Hepatocyte (in vitro differentiated cells): ENCODE data around the gene LRRK1. TPM values are rescaled to one million over a fixed set of nuclear protein-coding genes. Genes with fewer than 3 reads are reported as not detected.

ENCODE experiments used
- DNase-seq: peaks from one replicate; pipeline ENCODE4 v3.0.0-alpha.2; 2016; ENCODE audit warnings: low spot score
- H2AFZ ChIP-seq: fragments of 200-600 bp; sonication (generic); 2 replicates; pipeline ENCODE4 v1.6.0; 2016; ENCODE audit warnings: antibody characterized with exemption, mild to moderate bottlenecking
- H3K27ac ChIP-seq: fragments of 200-600 bp; sonication (generic); 2 replicates; pipeline ENCODE4 v1.5.1; 2016; ENCODE audit warnings: mild to moderate bottlenecking
- H3K27me3 ChIP-seq: fragments of 200-600 bp; sonication (generic); 2 replicates; pipeline ENCODE4 v1.6.1; 2016
- H3K36me3 ChIP-seq: fragments of 200-600 bp; sonication (generic); replicated peaks from 2 replicates; pipeline ENCODE4 v1.5.1; 2016; ENCODE audit warnings: low read depth; ENCODE audit not compliant: insufficient read depth
- H3K4me1 ChIP-seq: fragments of 200-600 bp; sonication (generic); 2 replicates; pipeline ENCODE4 v1.5.1; 2016; ENCODE audit warnings: mild to moderate bottlenecking, moderate library complexity; ENCODE audit not compliant: insufficient read depth
- H3K4me2 ChIP-seq: fragments of 200-600 bp; sonication (generic); 2 replicates; pipeline ENCODE4 v1.6.0; 2016
- H3K4me3 ChIP-seq: fragments of 200-600 bp; sonication (generic); 2 replicates; pipeline ENCODE4 v1.5.1; 2016; ENCODE audit warnings: mild to moderate bottlenecking
- H3K79me2 ChIP-seq: fragments of 200-600 bp; sonication (generic); 2 replicates; pipeline ENCODE4 v1.6.0; 2017; ENCODE audit warnings: mild to moderate bottlenecking
- H3K9me2 ChIP-seq: fragments of 200-600 bp; sonication (generic); replicated peaks from 2 replicates; pipeline ENCODE4 v1.6.0; 2017; ENCODE audit warnings: mild to moderate bottlenecking; ENCODE audit not compliant: insufficient read depth
- H3K9me3 ChIP-seq: fragments of 200-600 bp; sonication (generic); 2 replicates; pipeline ENCODE4 v1.5.1; 2016; ENCODE audit warnings: low read depth, mild to moderate bottlenecking
- H4K20me1 ChIP-seq: fragments of 200-600 bp; sonication (generic); 2 replicates; pipeline ENCODE4 v1.6.0; 2016; ENCODE audit warnings: mild to moderate bottlenecking; ENCODE audit not compliant: insufficient read depth, poor library complexity, severe bottlenecking
- EZH2 ChIP-seq: fragments of 200-600 bp; sonication (generic); IDR thresholded peaks from 2 replicates; pipeline ENCODE4 v1.6.1; 2016; ENCODE audit warnings: antibody characterized with exemption, mild to moderate bottlenecking, borderline replicate concordance
- EZH2phosphoT487 ChIP-seq: fragments of 200-600 bp; sonication (generic); IDR thresholded peaks from one replicate; pipeline ENCODE4 v1.6.1; 2018; ENCODE audit warnings: antibody characterized with exemption, mild to moderate bottlenecking, low read depth, moderate library complexity; ENCODE audit not compliant: unreplicated experiment, severe bottlenecking
- WGBS: methylation state at CpG from one replicate; pipeline ENCODE4 v1.1.6; 2016; ENCODE audit warnings: low lambda C conversion rate; ENCODE audit errors: missing lambda C conversion rate; 5-methylcytosine and 5-hydroxymethylcytosine counted together
- polyA plus RNA-seq: library from polyadenylated mRNA; unstranded; fragments of >200 nt; fragmentation: Nextera tagmentation; extraction: Ambion mirVana; gene quantifications from 2 replicates; pipeline ENCODE4 v1.2.1, GENCODE V29; 2016
- total RNA-seq: library from RNA; depleted of rRNA; stranded (reverse); fragments of >200 nt; gene quantifications from 2 replicates; pipeline ENCODE4 v1.2.3, GENCODE V29; 2014
- TF ChIP-seq, protein P1 (sequence below): fragments of 200-600 bp; sonication (generic); IDR thresholded peaks from 2 replicates; pipeline ENCODE4 v1.5.1; 2016; ENCODE audit warnings: antibody characterized with exemption, mild to moderate bottlenecking; ENCODE audit not compliant: poor library complexity

LRRK1 gene
- total and polyA plus RNA-seq, 2 experiments from 2014 or later = 2.1 TPM

- Histone ChIP-seq H3K9me3 (no peaks in the 10 kb centered on the region), H3K27me3 (peaks cover 43% of the 10 kb centered on the region), H3K9me2 (no peaks in the 10 kb centered on the region), H3K4me1 (peaks cover 6% of the 10 kb centered on the region), H2AFZ (peak overlapping the region; percentile 93), H3K27ac (peak overlapping the region; percentile 31), H3K36me3 (no peaks in the 10 kb centered on the region), H4K20me1 (no peaks in the 10 kb centered on the region), H3K4me3 (peak overlapping the region; percentile 57), H3K79me2 (no peaks in the 10 kb centered on the region), H3K4me2 (peak overlapping the region; percentile 98)
- WGBS = 3% methylated on average over 41 of the region's 42 CpGs
- DNase-seq = peak; percentile 89
- no peak for TF ChIP-seq EZH2
- TF ChIP-seq, protein P1, sequence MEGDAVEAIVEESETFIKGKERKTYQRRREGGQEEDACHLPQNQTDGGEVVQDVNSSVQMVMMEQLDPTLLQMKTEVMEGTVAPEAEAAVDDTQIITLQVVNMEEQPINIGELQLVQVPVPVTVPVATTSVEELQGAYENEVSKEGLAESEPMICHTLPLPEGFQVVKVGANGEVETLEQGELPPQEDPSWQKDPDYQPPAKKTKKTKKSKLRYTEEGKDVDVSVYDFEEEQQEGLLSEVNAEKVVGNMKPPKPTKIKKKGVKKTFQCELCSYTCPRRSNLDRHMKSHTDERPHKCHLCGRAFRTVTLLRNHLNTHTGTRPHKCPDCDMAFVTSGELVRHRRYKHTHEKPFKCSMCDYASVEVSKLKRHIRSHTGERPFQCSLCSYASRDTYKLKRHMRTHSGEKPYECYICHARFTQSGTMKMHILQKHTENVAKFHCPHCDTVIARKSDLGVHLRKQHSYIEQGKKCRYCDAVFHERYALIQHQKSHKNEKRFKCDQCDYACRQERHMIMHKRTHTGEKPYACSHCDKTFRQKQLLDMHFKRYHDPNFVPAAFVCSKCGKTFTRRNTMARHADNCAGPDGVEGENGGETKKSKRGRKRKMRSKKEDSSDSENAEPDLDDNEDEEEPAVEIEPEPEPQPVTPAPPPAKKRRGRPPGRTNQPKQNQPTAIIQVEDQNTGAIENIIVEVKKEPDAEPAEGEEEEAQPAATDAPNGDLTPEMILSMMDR = peak; percentile 81
- TF ChIP-seq EZH2phosphoT487 = no peak
Measured at GRCh38 chr15:100918034-100918689, 995 bp upstream of the LRRK1 start.

DNA sequence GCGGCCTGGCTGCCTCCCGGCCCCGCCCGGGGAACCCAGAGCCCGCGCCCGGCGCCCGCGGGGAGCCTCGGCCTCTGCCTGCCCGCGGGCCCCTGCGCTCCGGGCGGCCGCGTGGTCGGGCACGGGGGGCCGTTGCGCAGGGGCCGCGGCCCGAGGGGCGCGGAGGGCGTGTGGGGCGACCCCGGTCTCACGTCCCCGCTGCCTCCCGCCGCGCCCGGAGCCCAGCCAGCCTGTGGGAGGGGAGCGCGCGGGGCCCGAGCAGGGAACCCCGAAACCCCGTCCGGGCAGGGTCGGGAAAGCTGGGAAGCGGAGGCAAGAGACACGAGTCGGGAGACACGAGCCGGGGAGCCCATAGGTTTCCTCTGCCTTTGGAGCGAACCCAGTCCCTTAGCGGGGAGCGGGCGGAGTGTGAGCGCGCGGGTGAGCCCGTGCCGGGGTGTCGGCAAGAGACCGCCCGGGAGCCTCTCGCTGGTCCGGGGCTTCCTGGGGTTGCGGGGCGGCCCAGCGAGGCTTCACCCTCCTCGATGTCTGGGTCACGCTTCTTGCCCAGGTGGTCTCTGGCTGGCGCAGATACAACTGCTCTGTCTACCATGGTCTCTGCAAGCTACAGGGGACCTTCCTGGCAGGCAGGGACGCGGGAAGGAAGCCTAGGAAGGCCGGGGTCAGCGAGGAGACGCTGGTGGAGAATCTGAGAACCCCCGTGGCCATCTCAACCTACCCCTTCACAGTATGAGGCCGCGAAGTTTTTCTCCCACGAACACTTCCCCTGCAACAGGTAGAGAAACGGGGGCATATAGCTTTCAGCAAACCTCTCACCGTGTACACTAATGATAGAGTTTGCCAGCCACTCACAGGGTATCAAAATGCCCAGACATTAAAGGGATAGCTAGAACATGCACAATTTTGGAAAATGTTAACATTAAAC, 586 bp downstream of the LRRK1 start:
- Histone ChIP-seq H3K27me3 (peaks cover 43% of the 10 kb centered on the region), H3K79me2 (no peaks in the 10 kb centered on the region), H3K36me3 (no peaks in the 10 kb centered on the region), H3K4me2 (peak overlapping the region; percentile 94), H3K4me3 (peak overlapping the region; percentile 77), H3K27ac (no peak overlapping the region), H2AFZ (peak overlapping the region; percentile 52), H3K9me3 (no peaks in the 10 kb centered on the region), H4K20me1 (no peaks in the 10 kb centered on the region), H3K4me1 (peaks cover 6% of the 10 kb centered on the region), H3K9me2 (no peaks in the 10 kb centered on the region)
- 5% methylated on average over 59 of the region's 80 CpGs for WGBS
- TF ChIP-seq EZH2phosphoT487 = no peak
- TF ChIP-seq EZH2 = peak; percentile 36
- peak; percentile 29 for DNase-seq

DNA sequence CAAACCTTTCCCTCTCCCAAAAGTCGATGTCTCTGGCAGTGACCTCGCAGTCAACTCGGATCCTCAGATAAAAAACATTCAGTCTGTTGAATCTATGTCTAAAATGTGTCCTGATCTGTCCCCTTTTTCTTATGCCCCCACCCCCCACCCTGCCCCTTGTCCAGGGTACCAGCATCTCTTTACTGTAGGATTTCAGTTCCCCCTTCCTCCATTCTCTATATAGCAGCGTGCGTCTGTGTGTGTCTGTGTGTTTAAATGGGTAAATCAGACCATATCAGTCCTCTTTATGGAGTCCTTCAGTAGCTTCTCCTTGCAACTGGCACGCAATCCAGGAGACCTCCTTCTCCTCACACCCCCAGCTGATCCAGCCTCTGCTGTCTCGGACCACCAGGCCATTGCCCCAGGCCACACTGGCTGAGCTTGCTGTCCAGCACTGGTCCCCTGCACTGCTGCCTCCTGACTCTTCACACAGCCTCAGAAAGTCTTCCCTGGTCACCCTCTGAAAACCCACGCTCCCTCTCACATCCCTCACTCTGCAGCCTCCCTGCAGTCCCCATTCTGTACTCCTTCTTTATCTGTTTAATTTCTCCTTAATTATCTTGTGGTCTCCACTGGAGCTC, 1.5 kb downstream of the LRRK1 start:
- no peak overlapping the region for H3K4me3 ChIP-seq
- no peak overlapping the region for H3K27ac ChIP-seq
- H3K9me3 ChIP-seq = no peaks in the 10 kb centered on the region
- peaks cover 43% of the 10 kb centered on the region for H3K27me3 ChIP-seq
- 80% methylated on average over 8 of the region's 8 CpGs for WGBS
- no peak for TF ChIP-seq EZH2phosphoT487
- TF ChIP-seq, protein P1 = no peak
- no peak for TF ChIP-seq EZH2
- no peaks in the 10 kb centered on the region for H4K20me1 ChIP-seq
- no peak overlapping the region for H2AFZ ChIP-seq
- peak overlapping the region; percentile 94 for H3K4me2 ChIP-seq
- H3K79me2 ChIP-seq = no peaks in the 10 kb centered on the region
- H3K36me3 ChIP-seq = no peaks in the 10 kb centered on the region
- DNase-seq = no peak
- H3K4me1 ChIP-seq = peaks cover 6% of the 10 kb centered on the region
- no peaks in the 10 kb centered on the region for H3K9me2 ChIP-seq
